CD4-positive, alpha-beta T cell (primary cell): Measurements from ENCODE around the gene NKAIN2. TPM values are rescaled to one million over a fixed set of nuclear protein-coding genes. Genes with fewer than 3 reads are reported as not detected.

Experiments
- ATAC-seq: fragments of 200-7000 bp; cut with Tn5 transposase; one replicate; pipeline ENCODE4 v1.10.0; 2022; ENCODE audit warnings: mild to moderate bottlenecking; ENCODE audit not compliant: poor library complexity
- CTCF ChIA-PET: fragments of 350-600 bp; sonication (Branson Sonifier 250); formaldehyde crosslinking; loops from one replicate; lab custom pipeline; 2021; ENCODE audit warnings: antibody characterized with exemption, inconsistent platforms; lab: Charles Lee
- POLR2A ChIA-PET: fragments of 350-600 bp; sonication (Branson Sonifier 250); formaldehyde crosslinking; loops from one replicate; lab custom pipeline; 2021; ENCODE audit warnings: antibody characterized with exemption, inconsistent platforms; lab: Charles Lee
- DNase-seq, 14 experiments: peaks; one replicate each; pipeline ENCODE4 v3.0.0-alpha.2; 2013 to 2020; ENCODE audit warnings: mixed read lengths in 2 of 14
- H3K27ac ChIP-seq, 2 donors: one replicate each; pipeline versions ENCODE4 v1.5.1 to v1.7.0; 2013; ENCODE audit warnings: low read length in 2 of 2, low read depth in 1 of 2, mild to moderate bottlenecking in 1 of 2
- H3K27me3 ChIP-seq, 2 experiments: 1 replicate in 1 of 2; 2 replicates in 1 of 2; pipeline versions ENCODE4 v1.6.1 to v1.7.0; 2013; ENCODE audit warnings: low read length in 2 of 2, control low read depth in 1 of 2, mild to moderate bottlenecking in 1 of 2, moderate library complexity in 1 of 2; ENCODE audit not compliant: insufficient read depth in 2 of 2, control insufficient read depth in 1 of 2
- H3K36me3 ChIP-seq: one replicate; pipeline ENCODE4 v1.6.1; 2013; ENCODE audit warnings: low read length, control low read depth; ENCODE audit not compliant: insufficient read depth
- H3K4me1 ChIP-seq: one replicate; pipeline ENCODE4 v1.6.1; 2013; ENCODE audit warnings: low read length, control low read depth; ENCODE audit not compliant: insufficient read depth
- H3K4me3 ChIP-seq: one replicate; pipeline ENCODE4 v1.5.1; 2013; ENCODE audit warnings: mild to moderate bottlenecking, low read length, moderate library complexity
- H3K9me3 ChIP-seq, 2 experiments: 1 replicate in 1 of 2; 2 replicates in 1 of 2; pipeline versions ENCODE4 v1.6.1 to v1.7.0; 2013; ENCODE audit warnings: low read length in 2 of 2, mild to moderate bottlenecking in 2 of 2, control low read depth in 1 of 2, moderate library complexity in 1 of 2; ENCODE audit not compliant: control insufficient read depth in 1 of 2, insufficient read depth in 1 of 2
- H3K27ac Mint-ChIP-seq: one replicate; pipeline ENCODE4 v1.8.0; 2020; ENCODE audit warnings: mixed read lengths
- H3K27me3 Mint-ChIP-seq: one replicate; pipeline ENCODE4 v1.8.0; 2021; ENCODE audit warnings: mixed read lengths
- H3K36me3 Mint-ChIP-seq: one replicate; pipeline ENCODE4 v1.8.0; 2021; ENCODE audit warnings: low read depth, mixed read lengths
- H3K4me1 Mint-ChIP-seq: one replicate; pipeline ENCODE4 v1.8.0; 2021; ENCODE audit warnings: low read depth, mixed read lengths
- H3K4me3 Mint-ChIP-seq: one replicate; pipeline ENCODE4 v1.8.0; 2020; ENCODE audit warnings: mild to moderate bottlenecking, mixed read lengths
- H3K9me3 Mint-ChIP-seq: one replicate; pipeline ENCODE4 v1.8.0; 2020; ENCODE audit warnings: mixed read lengths
- intact Hi-C, 2 experiments: fragments of 100-400 bp; cut with DNase I in 1 of 2; cut with micrococcal nuclease in 1 of 2; formaldehyde crosslinking; loops; one replicate each; pipeline versions ENCODE4 v1.15.1 to v1.9.0; 2023 to 2025; cut with DNase I, micrococcal nuclease
- total RNA-seq, 174 experiments: library from RNA in 2 of 174; stranded (reverse) in 2 of 174; gene quantifications; one replicate each; pipeline ENCODE4 v1.2.3 and lab custom pipeline; 2021 to 2026
- TF ChIP-seq, protein P1 (sequence below): fragments of 200-600 bp; IDR thresholded peaks from one replicate; pipeline ENCODE4 v1.8.0; 2022; ENCODE audit warnings: antibody characterized with exemption, mild to moderate bottlenecking

NKAIN2 gene
- total RNA-seq, 2 experiments from 2014 or later = not detected

GRCh38 chr6:123821112-123821511 is 17.4 kb downstream of the NKAIN2 start:
- no peak overlapping the region for H3K4me3 Mint-ChIP-seq
- Histone ChIP-seq H3K27ac (no peak overlapping the region), H3K9me3 (no peaks in the 10 kb centered on the region), H3K4me1 (no peaks in the 10 kb centered on the region), H3K36me3 (no peaks in the 10 kb centered on the region), H3K4me3 (no peak overlapping the region), H3K27me3 (no peaks in the 10 kb centered on the region)
- no peak for DNase-seq
- ChIA-PET POLR2A (no interaction called here), CTCF (no interaction called here)
- no peaks in the 10 kb centered on the region for H3K36me3 Mint-ChIP-seq
- H3K27ac Mint-ChIP-seq = no peak overlapping the region
- TF ChIP-seq, protein P1, sequence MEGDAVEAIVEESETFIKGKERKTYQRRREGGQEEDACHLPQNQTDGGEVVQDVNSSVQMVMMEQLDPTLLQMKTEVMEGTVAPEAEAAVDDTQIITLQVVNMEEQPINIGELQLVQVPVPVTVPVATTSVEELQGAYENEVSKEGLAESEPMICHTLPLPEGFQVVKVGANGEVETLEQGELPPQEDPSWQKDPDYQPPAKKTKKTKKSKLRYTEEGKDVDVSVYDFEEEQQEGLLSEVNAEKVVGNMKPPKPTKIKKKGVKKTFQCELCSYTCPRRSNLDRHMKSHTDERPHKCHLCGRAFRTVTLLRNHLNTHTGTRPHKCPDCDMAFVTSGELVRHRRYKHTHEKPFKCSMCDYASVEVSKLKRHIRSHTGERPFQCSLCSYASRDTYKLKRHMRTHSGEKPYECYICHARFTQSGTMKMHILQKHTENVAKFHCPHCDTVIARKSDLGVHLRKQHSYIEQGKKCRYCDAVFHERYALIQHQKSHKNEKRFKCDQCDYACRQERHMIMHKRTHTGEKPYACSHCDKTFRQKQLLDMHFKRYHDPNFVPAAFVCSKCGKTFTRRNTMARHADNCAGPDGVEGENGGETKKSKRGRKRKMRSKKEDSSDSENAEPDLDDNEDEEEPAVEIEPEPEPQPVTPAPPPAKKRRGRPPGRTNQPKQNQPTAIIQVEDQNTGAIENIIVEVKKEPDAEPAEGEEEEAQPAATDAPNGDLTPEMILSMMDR = no peak
- intact Hi-C loops = no loop called here
- no peak for ATAC-seq
- peaks cover 3% of the 10 kb centered on the region for H3K9me3 Mint-ChIP-seq
- H3K27me3 Mint-ChIP-seq = no peaks in the 10 kb centered on the region
- H3K4me1 Mint-ChIP-seq = no peaks in the 10 kb centered on the region

- Histone ChIP-seq H3K9me3 (peaks cover 0 to 3% of the 10 kb centered on the region in 2 experiments), H3K36me3 (no peaks in the 10 kb centered on the region), H3K4me1 (no peaks in the 10 kb centered on the region), H3K27me3 (no peaks in the 10 kb centered on the region), H3K4me3 (no peak overlapping the region), H3K27ac (no peak overlapping the region)
- ATAC-seq (no peak), DNase-seq (no peak)
- Mint-ChIP-seq H3K27ac (no peak overlapping the region), H3K9me3 (no peaks in the 10 kb centered on the region), H3K4me3 (no peak overlapping the region), H3K4me1 (no peaks in the 10 kb centered on the region), H3K27me3 (no peaks in the 10 kb centered on the region), H3K36me3 (no peaks in the 10 kb centered on the region)
- intact Hi-C loops = no loop called here
- TF ChIP-seq, protein P1 = no peak
- CTCF ChIA-PET = interaction anchor here (0.8 kb wide), 1 partner anchor 13 kb away, joined by 3 read pairs; no protein-coding TSS in a partner anchor
- POLR2A ChIA-PET = no interaction called here
Measured at GRCh38 chr6:123829302-123829953, 25.8 kb downstream of the NKAIN2 start.

GRCh38 chr6:123830120-123830519 is 26.5 kb downstream of the NKAIN2 start:
- Mint-ChIP-seq H3K27me3 (no peaks in the 10 kb centered on the region), H3K9me3 (no peaks in the 10 kb centered on the region), H3K27ac (no peak overlapping the region), H3K4me3 (no peak overlapping the region), H3K4me1 (no peaks in the 10 kb centered on the region), H3K36me3 (no peaks in the 10 kb centered on the region)
- POLR2A ChIA-PET = no interaction called here
- TF ChIP-seq, protein P1 = no peak
- Histone ChIP-seq H3K9me3 (peaks cover 0 to 3% of the 10 kb centered on the region in 2 experiments), H3K4me1 (no peaks in the 10 kb centered on the region), H3K27ac (no peak overlapping the region), H3K4me3 (no peak overlapping the region), H3K27me3 (no peaks in the 10 kb centered on the region), H3K36me3 (no peaks in the 10 kb centered on the region)
- DNase-seq (no peak), ATAC-seq (no peak)
- CTCF ChIA-PET = no interaction called here
- intact Hi-C loops = no loop called here
